K562 (cell line): Measurements from ENCODE around the gene TMEM127. TPM values are rescaled to one million over a fixed set of nuclear protein-coding genes. Genes with fewer than 3 reads are reported as not detected.

ENCODE experiments used
- ATF2 ChIP-seq: sonication (generic); formaldehyde crosslinking; IDR thresholded peaks from 2 replicates; pipeline ENCODE4 v1.8.1; 2022; ENCODE audit warnings: missing genetic modification reagents
- ERF ChIP-seq: fragments of 450-650 bp; formaldehyde crosslinking; IDR thresholded peaks from 2 replicates; pipeline ENCODE4 v1.4.0; 2020; ENCODE audit warnings: mild to moderate bottlenecking, mixed read lengths
- FOXP4 ChIP-seq: sonication (generic); formaldehyde crosslinking; IDR thresholded peaks from 2 replicates; pipeline ENCODE4 v1.8.0; 2022; ENCODE audit warnings: mild to moderate bottlenecking, missing genetic modification reagents, borderline replicate concordance
- GABPA ChIP-seq: fragments of 200-800 bp; sonication (Bioruptor generic); conservative IDR thresholded peaks from 2 replicates; pipeline ENCODE4 v1.6.1; 2016; ENCODE audit warnings: low read depth, missing genetic modification characterization, missing compliant biosample characterization
- HDAC2 ChIP-seq: fragments of 450-650 bp; IDR thresholded peaks from 2 replicates; pipeline ENCODE4 v1.6.1; 2016; ENCODE audit warnings: mild to moderate bottlenecking
- HOXB6 ChIP-seq: fragments of 250-450 bp; sonication (Bioruptor Pico); IDR thresholded peaks from 2 replicates; pipeline ENCODE4 v1.5.1; 2022; ENCODE audit warnings: mild to moderate bottlenecking, borderline replicate concordance
- MED1 ChIP-seq: sonication (generic); formaldehyde crosslinking; IDR thresholded peaks from 2 replicates; pipeline ENCODE4 v1.8.1; 2023; ENCODE audit warnings: missing genetic modification reagents, borderline replicate concordance
- POLR2AphosphoS5 ChIP-seq: IDR thresholded peaks from 2 replicates; pipeline ENCODE4 v1.6.1; 2011; ENCODE audit warnings: mild to moderate bottlenecking, low read depth, low read length, moderate library complexity; ENCODE audit not compliant: control insufficient read depth, insufficient read depth
- POU5F1 ChIP-seq: fragments of 150-350 bp; IDR thresholded peaks from 2 replicates; pipeline ENCODE4 v1.6.1; 2014; ENCODE audit warnings: borderline replicate concordance, low read length, low read depth, mild to moderate bottlenecking; ENCODE audit not compliant: partially characterized antibody
- RFX7 ChIP-seq: fragments of 250-450 bp; sonication (Bioruptor Pico); IDR thresholded peaks from 2 replicates; pipeline ENCODE4 v1.5.1; 2021; ENCODE audit warnings: mild to moderate bottlenecking
- ZBTB9 ChIP-seq: fragments of 450-650 bp; formaldehyde crosslinking; IDR thresholded peaks from 2 replicates; pipeline ENCODE4 v1.4.0; 2020; ENCODE audit warnings: mild to moderate bottlenecking, moderate library complexity
- ZC3H4 ChIP-seq: sonication (generic); formaldehyde crosslinking; IDR thresholded peaks from 2 replicates; pipeline ENCODE4 v1.9.0; 2021; ENCODE audit warnings: missing genetic modification reagents, borderline replicate concordance
- ZNF655 ChIP-seq: fragments of 250-450 bp; sonication (Bioruptor Pico); IDR thresholded peaks from 2 replicates; pipeline ENCODE4 v1.5.0; 2021
- polyA plus RNA-seq, 8 experiments: library from polyadenylated mRNA; depleted of rRNA in 4 of 8; stranded (reverse) in 5 of 8; unstranded in 3 of 8; fragments of >200 nt; fragmentation: Nextera tagmentation in 2 of 8; fragmentation: Illumina TruSeq in 1 of 8; extraction: Ambion mirVana in 2 of 8; extraction: Trizol in 1 of 8; gene quantifications; 2 replicates each; pipeline versions ENCODE4 v1.2.1 to v1.2.3, GENCODE V29; 2011 to 2014; ENCODE audit warnings: inconsistent platforms in 1 of 8, missing spikeins in 1 of 8
- total RNA-seq, 7 experiments: library from RNA; depleted of rRNA in 6 of 7; stranded (reverse); fragments of >200 nt in 6 of 7; fragmentation: Illumina TruSeq in 2 of 7; extraction: Trizol in 2 of 7; gene quantifications; 2 replicates each; pipeline versions ENCODE4 v1.2.1 to v1.2.3, GENCODE V29; 2011 to 2021; ENCODE audit warnings: low replicate concordance in 1 of 7
- TF ChIP-seq, protein P1 (sequence below): fragments of 450-650 bp; IDR thresholded peaks from 2 replicates; pipeline ENCODE4 v1.6.1; 2016; ENCODE audit warnings: mild to moderate bottlenecking
- TF ChIP-seq, protein P2 (sequence below), 2 experiments: IDR thresholded peaks in 1 of 2; conservative IDR thresholded peaks in 1 of 2; 2 replicates each; pipeline ENCODE4 v1.6.1; 2016; ENCODE audit warnings: low read depth in 2 of 2, mild to moderate bottlenecking in 1 of 2, missing compliant biosample characterization in 1 of 2, missing genetic modification characterization in 1 of 2, moderate library complexity in 1 of 2

The TMEM127 gene
- total and polyA plus RNA-seq, 9 of the 15 experiments (the other 6 are each of a cell fraction or from before 2014, with no cell fraction given), result 1.7 to 20.0 (median 9.9) TPM

DNA sequence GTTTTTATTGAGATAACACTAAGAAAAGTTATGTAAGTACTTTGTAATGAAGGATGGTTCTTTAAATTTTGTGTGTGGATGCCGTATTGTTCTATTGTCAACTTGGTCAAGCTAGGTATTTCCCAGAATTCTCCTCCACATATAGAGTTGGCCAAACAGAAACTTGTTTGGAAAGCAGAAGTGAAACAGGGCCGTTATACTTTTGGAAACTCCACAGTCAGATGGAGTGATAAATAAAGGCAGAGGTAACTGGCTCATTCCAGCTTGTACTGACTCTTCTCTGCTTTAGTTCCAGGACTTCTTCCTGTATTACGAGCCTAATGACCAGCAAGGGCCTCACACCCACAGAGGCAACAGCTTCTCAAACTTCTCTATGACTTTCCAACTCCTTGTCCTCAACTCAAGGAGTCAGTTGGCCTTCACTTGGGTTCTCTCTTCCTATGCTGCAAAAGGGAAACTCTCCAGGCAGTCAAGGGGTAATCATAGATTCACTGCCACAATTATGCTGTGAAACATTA, 40.7 kb downstream of the TMEM127 start (continued):
- TF ChIP-seq GABPA (tag) (peak; percentile 42; the same call in 1 of the 2 replicates), FOXP4 (CRISPR knock-in tag) (no peak), HOXB6 (no peak), ZNF655 (CRISPR knock-in tag) (no peak), MED1 (CRISPR knock-in tag) (no peak), ERF (CRISPR knock-in tag) (0 out of 2 replicates have a peak, but pooled peaks have one; percentile 76), RFX7 (no peak), POU5F1 (no peak), ATF2 (no peak), ZBTB9 (CRISPR knock-in tag) (peak; percentile 85; the same call in 1 of the 2 replicates), ZC3H4 (no peak), HDAC2 (no peak), POLR2AphosphoS5 (no peak)
- TF ChIP-seq, protein P1, sequence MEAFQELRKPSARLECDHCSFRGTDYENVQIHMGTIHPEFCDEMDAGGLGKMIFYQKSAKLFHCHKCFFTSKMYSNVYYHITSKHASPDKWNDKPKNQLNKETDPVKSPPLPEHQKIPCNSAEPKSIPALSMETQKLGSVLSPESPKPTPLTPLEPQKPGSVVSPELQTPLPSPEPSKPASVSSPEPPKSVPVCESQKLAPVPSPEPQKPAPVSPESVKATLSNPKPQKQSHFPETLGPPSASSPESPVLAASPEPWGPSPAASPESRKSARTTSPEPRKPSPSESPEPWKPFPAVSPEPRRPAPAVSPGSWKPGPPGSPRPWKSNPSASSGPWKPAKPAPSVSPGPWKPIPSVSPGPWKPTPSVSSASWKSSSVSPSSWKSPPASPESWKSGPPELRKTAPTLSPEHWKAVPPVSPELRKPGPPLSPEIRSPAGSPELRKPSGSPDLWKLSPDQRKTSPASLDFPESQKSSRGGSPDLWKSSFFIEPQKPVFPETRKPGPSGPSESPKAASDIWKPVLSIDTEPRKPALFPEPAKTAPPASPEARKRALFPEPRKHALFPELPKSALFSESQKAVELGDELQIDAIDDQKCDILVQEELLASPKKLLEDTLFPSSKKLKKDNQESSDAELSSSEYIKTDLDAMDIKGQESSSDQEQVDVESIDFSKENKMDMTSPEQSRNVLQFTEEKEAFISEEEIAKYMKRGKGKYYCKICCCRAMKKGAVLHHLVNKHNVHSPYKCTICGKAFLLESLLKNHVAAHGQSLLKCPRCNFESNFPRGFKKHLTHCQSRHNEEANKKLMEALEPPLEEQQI, result no peak
- TF ChIP-seq, protein P2, sequence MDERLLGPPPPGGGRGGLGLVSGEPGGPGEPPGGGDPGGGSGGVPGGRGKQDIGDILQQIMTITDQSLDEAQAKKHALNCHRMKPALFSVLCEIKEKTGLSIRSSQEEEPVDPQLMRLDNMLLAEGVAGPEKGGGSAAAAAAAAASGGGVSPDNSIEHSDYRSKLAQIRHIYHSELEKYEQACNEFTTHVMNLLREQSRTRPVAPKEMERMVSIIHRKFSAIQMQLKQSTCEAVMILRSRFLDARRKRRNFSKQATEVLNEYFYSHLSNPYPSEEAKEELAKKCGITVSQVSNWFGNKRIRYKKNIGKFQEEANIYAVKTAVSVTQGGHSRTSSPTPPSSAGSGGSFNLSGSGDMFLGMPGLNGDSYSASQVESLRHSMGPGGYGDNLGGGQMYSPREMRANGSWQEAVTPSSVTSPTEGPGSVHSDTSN (CRISPR knock-in tag; IDR thresholded peaks at IDR 0.05; ENCODE audit: low read depth), result no peak
- TF ChIP-seq, protein P2 (tag; conservative IDR thresholded peaks at IDR 0.05; ENCODE audit: low read depth), result no peak
